A673 (cell line): ENCODE data around the gene LGI1. TPM values are rescaled to one million over a fixed set of nuclear protein-coding genes. Genes with fewer than 3 reads are reported as not detected.

ENCODE experiments used
- BruUV-seq: library from RNA; stranded (reverse); fragments of 400-500 nt; replicated peaks from 2 replicates; lab custom pipeline; 2021; lab: Mats Ljungman, UMichigan
- CTCF ChIA-PET: fragments of 300-600 bp; sonication (Branson Sonifier 250); formaldehyde crosslinking; loops from one replicate; lab custom pipeline; 2022; ENCODE audit warnings: antibody characterized with exemption; lab: Charles Lee
- POLR2A ChIA-PET: fragments of 300-600 bp; sonication (Branson Sonifier 250); formaldehyde crosslinking; loops from one replicate; lab custom pipeline; 2022; ENCODE audit warnings: antibody characterized with exemption; ENCODE audit not compliant: low non-redundant PET; lab: Charles Lee
- DNase-seq: peaks from one replicate; pipeline ENCODE4 v3.0.0-alpha.2; 2015; ENCODE audit warnings: low spot score
- H3K27ac ChIP-seq: fragments of 200-600 bp; sonication (generic); 2 replicates; pipeline ENCODE4 v1.5.1; 2016; ENCODE audit warnings: mixed run types, low read depth, mild to moderate bottlenecking, mixed read lengths, antibody characterized with exemption, low read length; ENCODE audit not compliant: poor library complexity, severe bottlenecking
- H3K27me3 ChIP-seq: fragments of 200-600 bp; sonication (generic); replicated peaks from 2 replicates; pipeline ENCODE4 v1.6.1; 2017; ENCODE audit warnings: mixed run types, low read depth, mild to moderate bottlenecking, mixed read lengths, antibody characterized with exemption, low read length; ENCODE audit not compliant: insufficient read depth, poor library complexity
- H3K36me3 ChIP-seq: fragments of 200-600 bp; sonication (generic); 2 replicates; pipeline ENCODE4 v1.6.1; 2016; ENCODE audit warnings: mixed run types, mild to moderate bottlenecking, mixed read lengths, antibody characterized with exemption, low read length; ENCODE audit not compliant: insufficient read depth, poor library complexity, severe bottlenecking
- H3K4me1 ChIP-seq: fragments of 200-600 bp; sonication (generic); 2 replicates; pipeline ENCODE4 v1.6.1; 2017; ENCODE audit warnings: mixed run types, mild to moderate bottlenecking, mixed read lengths, antibody characterized with exemption, low read length; ENCODE audit not compliant: insufficient read depth, poor library complexity, severe bottlenecking
- H3K4me3 ChIP-seq: fragments of 200-600 bp; sonication (generic); 2 replicates; pipeline ENCODE4 v1.5.1; 2016; ENCODE audit warnings: low read depth, mixed run types, mild to moderate bottlenecking, mixed read lengths, low read length; ENCODE audit not compliant: poor library complexity, severe bottlenecking
- H3K9me3 ChIP-seq: fragments of 200-600 bp; sonication (generic); 2 replicates; pipeline ENCODE4 v1.6.1; 2016; ENCODE audit warnings: mixed run types, low read depth, mild to moderate bottlenecking, mixed read lengths, antibody characterized with exemption, low read length; ENCODE audit not compliant: poor library complexity, severe bottlenecking
- CTCF ChIP-seq: fragments of 300-800, 200-600 bp; sonication (generic); conservative IDR thresholded peaks from 2 replicates; pipeline ENCODE4 v1.5.1; 2017; ENCODE audit warnings: low read depth, mild to moderate bottlenecking, antibody characterized with exemption, low read length, moderate library complexity, mixed read lengths
- EZH2 ChIP-seq: fragments of 200-600 bp; sonication (generic); IDR thresholded peaks from 2 replicates; pipeline ENCODE4 v1.6.1; 2017; ENCODE audit warnings: borderline replicate concordance, low read depth, mild to moderate bottlenecking, mixed read lengths, antibody characterized with exemption, low read length; ENCODE audit not compliant: poor library complexity, severe bottlenecking
- intact Hi-C: fragments of 100-400 bp; cut with micrococcal nuclease; formaldehyde crosslinking; loops from one replicate; pipeline ENCODE4 v1.10.0; 2022; ENCODE audit not compliant: unreplicated experiment
- total RNA-seq: library from RNA; stranded (reverse); gene quantifications from 2 replicates; pipeline ENCODE4 v1.2.3, GENCODE V29; 2021

Gene LGI1
- total RNA-seq, 1 experiment from 2014 or later: not detected

- no peaks in the 10 kb centered on the region for H3K4me1 ChIP-seq
- intact Hi-C loops: no loop called here
- no peak for DNase-seq
- BruUV-seq: no TSS peak
- peaks cover 3% of the 10 kb centered on the region for H3K27me3 ChIP-seq
- H3K36me3 ChIP-seq: no peaks in the 10 kb centered on the region
- TF ChIP-seq CTCF (no peak), EZH2 (no peak)
- ChIA-PET CTCF (no interaction called here), POLR2A (no interaction called here)
- no peaks in the 10 kb centered on the region for H3K9me3 ChIP-seq
- no peak overlapping the region for H3K4me3 ChIP-seq
- no peak overlapping the region for H3K27ac ChIP-seq
Observed at GRCh38 chr10:93755443-93756116, 2.2 kb upstream of the LGI1 start.

GRCh38 chr10:93756118-93756517 lies 1.6 kb upstream of the LGI1 start:
- no peak for DNase-seq
- Histone ChIP-seq H3K9me3 (no peaks in the 10 kb centered on the region), H3K27me3 (peaks cover 3% of the 10 kb centered on the region), H3K27ac (no peak overlapping the region), H3K4me1 (no peaks in the 10 kb centered on the region), H3K4me3 (no peak overlapping the region), H3K36me3 (no peaks in the 10 kb centered on the region)
- TF ChIP-seq EZH2: no peak
- TF ChIP-seq CTCF: no peak
- BruUV-seq: no TSS peak
- CTCF ChIA-PET: no interaction called here
- POLR2A ChIA-PET: no interaction called here
- intact Hi-C loops: no loop called here

GRCh38 chr10:93757136-93757535 lies 600 bp upstream of the LGI1 start:
- peaks cover 3% of the 10 kb centered on the region for H3K27me3 ChIP-seq
- H3K9me3 ChIP-seq: no peaks in the 10 kb centered on the region
- intact Hi-C loops: no loop called here
- TF ChIP-seq EZH2: no peak
- 0 out of 2 replicates have a peak, but pooled peaks have one; percentile 18 for TF ChIP-seq CTCF
- H3K27ac ChIP-seq: no peak overlapping the region
- no peaks in the 10 kb centered on the region for H3K36me3 ChIP-seq
- no peaks in the 10 kb centered on the region for H3K4me1 ChIP-seq
- ChIA-PET CTCF (no interaction called here), POLR2A (no interaction called here)
- no peak for DNase-seq
- no peak overlapping the region for H3K4me3 ChIP-seq
- BruUV-seq: no TSS peak
